Raji (cell line): Measurements from ENCODE around the gene EHD2.

Experiments used
- POLR2A ChIP-seq: IDR thresholded peaks from 2 replicates; pipeline ENCODE4 v1.6.1; 2011; ENCODE audit warnings: low read depth, low read length, control low read depth; ENCODE audit not compliant: insufficient read depth

The EHD2 gene

GRCh38 chr19:47682939-47683338, 30.3 kb upstream of the EHD2 start:
- no peak for TF ChIP-seq POLR2A

GRCh38 chr19:47686679-47687450, 26.4 kb upstream of the EHD2 start:
- TF ChIP-seq POLR2A: no peak

GRCh38 chr19:47687906-47688305, 25.3 kb upstream of the EHD2 start:
- no peak for TF ChIP-seq POLR2A

GRCh38 chr19:47691090-47691489, 22.1 kb upstream of the EHD2 start:
- no peak for TF ChIP-seq POLR2A

GRCh38 chr19:47691782-47692181, 21.4 kb upstream of the EHD2 start:
- no peak for TF ChIP-seq POLR2A

GRCh38 chr19:47693489-47693888, 19.7 kb upstream of the EHD2 start:
- no peak for TF ChIP-seq POLR2A

GRCh38 chr19:47693903-47694302, 19.3 kb upstream of the EHD2 start:
- no peak for TF ChIP-seq POLR2A

- TF ChIP-seq POLR2A: no peak
These were observed 18.6 kb upstream of the EHD2 start for GRCh38 chr19:47694466-47695273.

- TF ChIP-seq POLR2A: no peak
These were observed 17.5 kb upstream of the EHD2 start for GRCh38 chr19:47695533-47696262.

GRCh38 chr19:47696635-47697034, 16.6 kb upstream of the EHD2 start:
- TF ChIP-seq POLR2A: no peak

GRCh38 chr19:47697863-47698609, 15.2 kb upstream of the EHD2 start:
- no peak for TF ChIP-seq POLR2A

- TF ChIP-seq POLR2A: no peak
These were observed 14.4 kb upstream of the EHD2 start for GRCh38 chr19:47698631-47699359.

GRCh38 chr19:47699360-47699917, 13.8 kb upstream of the EHD2 start:
- TF ChIP-seq POLR2A: no peak
